ENCODE results near the gene VAV2.

Gene VAV2, protein sequence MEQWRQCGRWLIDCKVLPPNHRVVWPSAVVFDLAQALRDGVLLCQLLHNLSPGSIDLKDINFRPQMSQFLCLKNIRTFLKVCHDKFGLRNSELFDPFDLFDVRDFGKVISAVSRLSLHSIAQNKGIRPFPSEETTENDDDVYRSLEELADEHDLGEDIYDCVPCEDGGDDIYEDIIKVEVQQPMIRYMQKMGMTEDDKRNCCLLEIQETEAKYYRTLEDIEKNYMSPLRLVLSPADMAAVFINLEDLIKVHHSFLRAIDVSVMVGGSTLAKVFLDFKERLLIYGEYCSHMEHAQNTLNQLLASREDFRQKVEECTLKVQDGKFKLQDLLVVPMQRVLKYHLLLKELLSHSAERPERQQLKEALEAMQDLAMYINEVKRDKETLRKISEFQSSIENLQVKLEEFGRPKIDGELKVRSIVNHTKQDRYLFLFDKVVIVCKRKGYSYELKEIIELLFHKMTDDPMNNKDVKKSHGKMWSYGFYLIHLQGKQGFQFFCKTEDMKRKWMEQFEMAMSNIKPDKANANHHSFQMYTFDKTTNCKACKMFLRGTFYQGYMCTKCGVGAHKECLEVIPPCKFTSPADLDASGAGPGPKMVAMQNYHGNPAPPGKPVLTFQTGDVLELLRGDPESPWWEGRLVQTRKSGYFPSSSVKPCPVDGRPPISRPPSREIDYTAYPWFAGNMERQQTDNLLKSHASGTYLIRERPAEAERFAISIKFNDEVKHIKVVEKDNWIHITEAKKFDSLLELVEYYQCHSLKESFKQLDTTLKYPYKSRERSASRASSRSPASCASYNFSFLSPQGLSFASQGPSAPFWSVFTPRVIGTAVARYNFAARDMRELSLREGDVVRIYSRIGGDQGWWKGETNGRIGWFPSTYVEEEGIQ

DNA sequence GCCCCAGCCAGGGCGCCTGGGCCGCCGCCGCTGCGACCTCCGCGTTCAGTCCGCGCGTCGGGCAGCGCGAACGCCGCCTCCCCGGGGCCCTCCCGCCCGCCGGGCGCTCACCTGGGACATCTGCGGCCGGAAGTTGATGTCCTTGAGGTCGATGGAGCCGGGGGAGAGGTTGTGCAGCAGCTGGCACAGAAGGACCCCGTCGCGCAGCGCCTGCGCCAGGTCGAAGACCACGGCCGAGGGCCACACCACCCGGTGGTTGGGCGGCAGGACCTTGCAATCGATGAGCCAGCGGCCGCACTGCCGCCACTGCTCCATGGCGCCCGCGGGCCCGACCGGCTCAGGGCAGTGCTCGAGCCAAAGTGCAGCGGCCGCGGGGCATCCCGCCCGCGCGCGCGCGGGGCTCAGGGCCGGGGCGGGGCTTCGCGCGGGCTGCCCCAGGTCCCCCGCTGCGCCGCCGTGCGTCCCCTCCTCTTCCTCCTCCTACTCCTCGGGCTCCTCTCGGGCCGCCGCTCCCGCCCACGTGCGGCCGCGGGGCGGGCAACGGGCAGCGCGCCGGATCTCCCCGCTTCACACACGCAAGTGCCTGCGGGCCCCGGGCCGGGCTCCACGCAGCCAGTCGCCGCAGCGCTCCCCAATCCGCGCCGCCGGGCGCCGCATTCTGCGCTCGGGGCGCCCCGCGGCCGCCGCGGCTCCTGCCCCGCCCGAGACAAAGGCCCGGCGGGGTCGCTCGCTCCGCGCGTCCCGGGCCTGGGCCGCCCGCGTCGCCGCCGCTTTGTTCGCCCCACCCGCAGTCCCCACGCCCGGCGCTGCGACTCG, at the start of gene VAV2:
TSS of gene VAV2 (minus strand) at position 361 of the 816 bp plus-strand sequence. CDS start at position 315, 46 bp downstream.
- peak; percentile 20 for DNase-seq

DNA sequence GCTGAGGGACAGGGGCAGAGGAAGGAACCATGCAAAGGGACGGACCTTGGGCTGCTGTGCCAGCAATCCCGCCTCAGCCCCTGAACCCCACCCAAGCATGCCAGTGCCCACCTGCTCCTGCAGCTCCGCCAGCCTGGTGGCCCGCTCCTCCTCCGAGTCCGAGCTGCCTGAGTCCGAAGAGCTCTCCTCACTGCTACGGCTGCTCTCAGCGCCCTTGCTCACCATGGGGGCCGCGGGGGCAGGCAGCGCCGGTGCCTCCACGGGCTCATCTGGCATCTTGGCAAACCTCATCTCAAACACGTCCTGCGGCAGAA, 49.5 kb upstream of the VAV2 start:
- no peak for DNase-seq

DNA sequence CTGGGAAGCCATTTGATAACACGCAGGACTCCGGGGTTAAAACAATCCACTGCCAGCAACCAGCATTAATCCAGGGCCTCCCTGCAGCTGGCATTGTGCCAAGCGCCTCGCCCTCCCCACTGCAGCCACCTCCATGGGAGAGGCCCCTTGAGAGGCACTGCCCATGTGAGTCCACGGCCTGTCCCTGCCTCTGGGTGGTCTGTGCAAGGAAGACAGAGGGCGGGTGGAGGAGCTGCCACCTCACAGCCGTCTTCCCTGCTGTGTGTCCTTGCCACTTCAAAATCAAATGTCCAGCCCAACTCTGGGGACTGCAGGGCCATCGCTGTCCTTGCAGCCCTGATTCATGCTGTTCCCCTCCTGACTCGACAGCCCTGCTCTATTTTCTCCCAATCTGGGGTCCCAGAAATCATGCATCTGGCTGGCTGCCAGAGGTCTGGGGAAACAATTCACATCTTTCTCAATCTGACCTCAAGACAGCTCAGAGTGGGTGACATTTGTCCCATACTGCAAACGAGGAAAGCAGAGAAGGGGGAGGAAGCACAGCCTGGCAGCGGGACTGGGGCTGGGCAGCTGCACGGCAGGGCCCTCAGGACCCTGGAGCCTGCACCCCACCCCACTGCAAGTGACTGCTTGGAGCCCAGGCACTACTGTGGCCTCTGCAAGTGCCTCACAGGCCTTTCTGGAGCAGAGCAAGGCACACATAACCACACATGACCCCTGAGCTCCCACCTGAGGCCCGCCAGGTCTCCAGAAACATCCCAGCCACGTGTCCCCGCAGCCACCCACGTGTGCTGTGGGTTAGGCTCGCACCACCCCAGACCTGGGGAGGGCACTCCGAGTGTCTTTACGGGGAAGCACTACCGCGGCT, 48.9 kb upstream of the VAV2 start:
- no peak for DNase-seq

DNA sequence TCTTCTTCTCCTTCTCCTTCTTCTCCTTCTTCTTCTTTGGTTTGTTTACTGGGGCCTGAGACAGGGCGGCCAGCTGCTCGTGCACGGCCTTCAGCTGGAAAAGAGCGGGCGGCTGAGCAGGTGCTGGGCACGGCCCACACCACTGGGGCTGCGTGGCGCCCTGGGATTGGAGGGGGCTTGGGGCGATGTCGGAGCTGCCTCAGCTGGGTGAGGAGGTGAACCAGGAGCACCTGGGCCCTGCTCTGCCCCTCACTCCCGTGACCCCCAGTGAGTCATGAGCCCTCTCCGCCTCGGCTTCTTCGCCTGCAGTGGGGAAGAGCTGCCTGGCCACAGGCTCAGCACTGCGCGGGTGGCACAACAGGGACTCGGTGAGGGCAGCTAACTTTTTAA, 48.0 kb upstream of the VAV2 start:
- no peak for DNase-seq

- DNase-seq: no peak
These were observed 47.5 kb upstream of the VAV2 start for GRCh38 chr9:134039386-134040175.

DNA sequence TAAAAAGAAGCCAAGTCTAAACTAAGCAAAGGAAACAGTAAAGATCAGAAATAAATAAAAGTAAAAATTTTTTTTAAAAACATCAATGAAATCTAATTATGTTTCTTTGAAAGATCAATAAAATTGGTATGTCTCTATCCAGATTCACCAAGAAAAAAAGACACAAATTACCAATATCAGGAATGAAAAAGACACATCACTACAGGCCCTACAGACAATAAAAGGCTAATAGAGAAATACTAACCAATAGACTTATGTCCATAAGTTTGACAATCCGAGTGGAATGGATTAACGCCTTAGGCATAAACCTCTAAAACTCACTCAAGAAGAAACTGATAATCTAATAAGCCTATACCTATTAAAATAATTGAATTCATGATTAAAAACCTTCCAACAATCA, 45.5 kb upstream of the VAV2 start:
- no peak for DNase-seq

DNA sequence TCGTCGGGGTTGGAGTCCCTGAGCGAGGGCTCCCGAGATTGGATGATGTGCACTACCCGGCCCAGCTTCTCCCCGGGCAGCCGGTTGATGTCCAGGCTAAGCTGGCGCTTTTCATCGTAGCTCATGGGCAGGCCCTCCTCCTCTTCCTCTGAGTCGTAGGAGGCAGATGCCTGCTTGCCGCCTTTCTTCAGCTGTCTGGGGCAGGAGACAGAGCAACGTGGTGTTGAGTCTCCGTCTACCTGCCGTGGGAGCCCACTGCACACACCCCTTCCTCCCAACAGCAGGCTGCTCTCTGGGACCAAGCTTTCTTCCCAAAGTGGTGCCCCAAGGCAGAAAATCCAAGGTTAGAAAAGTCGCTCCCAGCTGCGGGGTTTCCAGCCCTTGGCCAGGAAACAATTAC, 44.0 kb upstream of the VAV2 start:
- DNase-seq: no peak

DNA sequence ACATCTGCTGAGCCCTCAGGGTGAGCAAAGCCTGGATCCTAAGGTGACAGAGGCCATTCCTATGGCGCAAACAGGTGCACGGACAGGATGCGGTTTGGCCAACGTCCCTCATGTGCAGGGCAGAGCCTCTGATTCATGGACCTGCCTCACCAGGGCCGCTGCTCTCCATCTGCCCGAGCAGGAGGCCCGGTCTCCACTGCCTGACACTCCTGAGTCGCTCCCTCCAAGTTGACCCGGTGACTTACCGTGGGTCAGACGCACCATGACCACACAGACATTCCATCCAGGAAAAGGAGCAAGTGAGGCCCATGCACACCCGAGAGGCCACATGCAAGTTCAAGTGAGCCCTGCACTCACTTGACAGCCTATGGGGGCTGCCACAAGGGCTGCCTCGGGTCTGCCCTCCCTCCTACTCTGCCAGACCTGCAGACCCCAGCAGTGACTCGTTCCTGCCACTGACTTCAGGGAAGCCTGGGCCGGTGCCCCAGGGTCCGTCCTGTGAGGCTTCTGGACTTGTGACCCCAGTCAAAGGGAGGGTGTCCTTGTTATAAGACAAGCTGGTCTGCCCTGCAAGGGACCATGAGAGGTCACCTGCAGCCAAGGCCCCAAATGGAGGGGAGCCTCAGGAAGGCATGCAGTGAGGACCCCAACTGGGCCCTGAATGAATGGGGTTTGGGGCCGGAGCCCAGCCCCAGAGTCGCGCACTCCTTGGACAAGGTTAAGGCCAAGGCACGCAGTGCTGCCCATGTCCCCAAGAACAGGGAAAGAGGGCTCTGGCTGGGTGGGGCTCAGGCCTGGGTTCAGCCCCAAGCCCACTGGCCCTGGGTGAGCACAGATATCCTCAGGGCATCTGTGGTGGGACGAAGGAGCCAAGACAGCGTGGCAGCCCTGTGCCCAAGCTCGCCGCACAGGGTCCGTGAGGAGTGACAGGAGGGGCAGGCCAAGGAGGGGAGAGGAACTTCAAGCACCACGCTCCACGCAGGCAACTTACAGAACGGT, 43.2 kb upstream of the VAV2 start:
- no peak for DNase-seq

DNA sequence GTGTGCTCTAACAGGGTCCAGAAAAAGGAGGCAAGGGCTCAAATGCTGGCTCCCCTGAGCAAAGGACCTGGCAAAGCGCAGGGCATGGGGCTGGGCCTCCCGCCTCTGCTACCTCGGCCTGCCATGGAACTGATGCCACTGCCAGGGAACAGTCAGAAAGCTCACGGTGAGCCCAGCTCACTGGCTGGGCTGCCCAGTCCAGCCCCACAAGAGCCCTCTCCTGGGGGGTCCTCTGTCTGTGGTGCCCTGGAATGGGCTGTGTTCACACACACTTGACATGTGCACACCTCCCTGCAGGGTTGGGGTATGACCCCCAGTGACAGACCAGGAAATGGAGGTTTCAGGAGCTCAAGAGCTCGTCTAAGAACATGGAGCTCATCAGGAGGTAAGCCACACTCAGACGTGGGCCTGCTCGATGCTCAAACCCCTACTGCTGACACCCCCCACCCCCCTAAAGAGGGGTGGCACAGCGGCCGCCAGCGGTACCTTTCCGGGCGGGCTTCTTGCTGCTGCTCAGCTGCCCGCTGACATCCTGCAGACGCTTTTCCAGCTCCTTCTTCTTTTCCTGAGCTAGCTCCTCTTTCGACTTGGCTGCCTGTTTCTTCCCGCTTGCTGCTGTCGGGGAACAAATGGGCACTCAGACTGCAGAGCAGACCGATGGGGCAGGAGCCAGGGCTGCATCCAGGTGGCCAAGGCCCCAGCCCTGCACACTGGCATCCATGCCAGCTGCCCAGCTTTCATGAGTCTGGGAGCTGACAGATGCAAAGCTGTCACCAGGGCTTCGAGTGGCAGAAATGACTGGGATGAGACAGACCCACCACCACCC, 42.3 kb upstream of the VAV2 start:
- DNase-seq: no peak

- DNase-seq: no peak
These were observed 41.5 kb upstream of the VAV2 start for GRCh38 chr9:134033516-134034214.

GRCh38 chr9:134032456-134033222, 40.5 kb upstream of the VAV2 start:
- no peak for DNase-seq

DNA sequence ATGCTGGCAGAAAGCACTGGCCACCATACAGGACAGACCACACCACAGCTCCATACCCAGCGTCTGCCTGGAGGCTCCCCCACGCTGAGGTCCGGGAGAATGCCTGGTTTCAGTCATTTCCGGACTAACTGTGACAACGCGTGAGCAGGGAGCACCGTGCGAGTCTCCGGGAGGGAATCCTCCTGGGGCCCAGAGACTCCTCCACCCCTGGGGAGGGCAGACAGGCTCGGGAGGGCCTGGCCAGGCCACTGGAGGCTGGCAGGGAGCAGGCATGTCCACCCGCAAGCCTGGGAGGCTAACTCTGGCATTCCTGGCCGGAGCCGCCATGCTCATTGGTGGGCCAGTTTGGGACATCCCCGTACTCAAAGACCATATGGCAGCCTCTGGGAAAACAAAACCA, 39.7 kb upstream of the VAV2 start:
- no peak for DNase-seq

GRCh38 chr9:134030821-134031470, 38.8 kb upstream of the VAV2 start:
- no peak for DNase-seq

- no peak for DNase-seq
These were observed 37.4 kb upstream of the VAV2 start for GRCh38 chr9:134029248-134030226.

DNA sequence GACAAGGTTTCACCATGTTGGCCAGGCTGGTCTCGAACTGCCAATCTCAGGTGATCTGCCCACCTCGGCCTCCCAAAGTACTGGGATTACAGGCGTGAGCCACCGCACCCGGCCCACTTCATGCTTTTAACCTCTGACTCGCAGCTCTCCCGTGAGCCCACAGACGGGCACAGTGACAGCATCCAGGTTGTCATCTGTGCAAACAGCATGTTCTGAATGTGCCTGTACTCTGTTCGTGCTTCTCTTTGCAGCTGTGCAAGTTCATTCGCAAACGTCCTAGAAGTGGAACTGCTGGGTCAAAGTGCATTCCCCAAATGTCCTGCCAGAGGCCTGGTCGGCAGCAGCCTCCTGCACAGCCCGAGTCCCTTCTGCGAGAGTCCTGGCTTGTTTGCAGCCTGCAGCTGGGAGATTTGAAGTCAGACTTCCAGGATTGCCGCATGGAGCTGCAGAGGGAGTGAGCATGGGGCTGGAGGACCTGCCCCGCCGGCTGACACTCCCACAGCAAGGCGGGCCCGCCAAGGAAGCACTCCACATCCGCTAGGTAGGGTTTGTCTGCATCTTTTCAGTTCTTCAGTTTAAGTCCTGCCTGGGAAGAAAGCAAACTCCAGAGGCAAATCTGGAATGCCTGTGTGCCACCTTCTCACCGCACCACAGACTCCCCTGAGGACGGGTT, 36.6 kb upstream of the VAV2 start:
- DNase-seq: no peak

Measured in CD4-positive, alpha-beta T cell treated with Interleukin-4 for 4 hours (primary cell).